HG02970 (cell line): ENCODE data around the gene PRAF2.
A peak's percentile ranks its signal among the peaks of the same experiment; 100 is the strongest.

ENCODE experiments used
- ATAC-seq: cut with Tn5 transposase; IDR thresholded peaks from one replicate; pipeline ENCODE4 v1.9.1; 2021; ENCODE audit warnings: mild to moderate bottlenecking, moderate library complexity, moderate number of reproducible peaks; ENCODE audit not compliant: unreplicated experiment, low FRiP score

PRAF2 gene

DNA sequence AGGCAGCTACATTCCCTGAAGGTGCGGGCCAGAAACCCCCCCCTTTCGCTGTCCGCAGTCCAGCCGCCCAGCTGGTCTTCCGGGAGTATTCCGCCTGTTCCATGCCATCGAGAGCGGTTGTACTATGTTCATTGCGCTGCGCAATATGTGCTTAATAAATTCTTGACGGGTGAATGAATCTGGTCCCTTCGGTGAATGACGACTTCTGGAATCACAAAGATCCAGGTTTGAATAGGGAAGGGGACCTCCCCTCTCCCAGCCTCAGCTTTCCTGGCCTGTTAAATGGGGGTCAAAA, 29.9 kb downstream of the PRAF2 start:
- ATAC-seq, result no peak

DNA sequence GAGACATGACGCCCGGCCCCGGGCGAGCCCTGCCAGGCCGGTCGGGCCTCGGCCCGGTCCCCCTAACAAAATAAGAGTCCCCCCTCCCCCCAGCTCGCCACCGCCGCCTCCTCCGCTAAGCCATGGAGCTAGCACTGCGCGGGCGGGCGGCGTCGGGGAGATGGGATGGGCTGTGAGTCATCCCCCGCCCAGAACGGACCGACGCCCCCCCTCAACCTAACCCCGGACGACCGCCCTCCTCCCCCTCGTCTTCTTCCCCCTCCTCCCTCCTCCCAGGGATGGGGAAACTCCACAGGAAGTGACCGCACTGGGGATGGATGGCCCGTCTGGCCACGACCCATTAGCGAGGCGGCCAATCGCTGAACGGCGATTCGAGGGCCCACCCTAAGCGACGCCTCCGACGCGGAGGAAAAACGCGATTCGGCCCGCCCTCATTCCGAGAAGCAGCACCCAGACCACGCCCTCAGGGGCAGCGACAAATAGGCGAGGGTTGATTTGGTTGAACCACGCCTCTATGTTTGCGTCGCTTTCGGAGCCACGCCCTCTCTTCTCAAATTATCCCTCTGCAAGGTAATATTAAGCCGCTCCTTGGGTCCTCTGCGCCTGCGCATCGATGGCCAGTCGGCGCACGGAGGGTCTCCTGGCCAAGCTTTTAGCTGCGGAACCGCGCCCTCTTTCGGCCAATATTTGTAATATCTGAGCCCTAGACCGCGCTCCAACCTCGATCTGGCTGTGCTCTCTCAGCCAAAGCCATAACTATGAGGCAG, 30.4 kb downstream of the PRAF2 start, which contains the start of gene TFE3:
TSS of gene TFE3 (minus strand) at position 138 of the 767 bp plus-strand sequence. CDS start at position 7, 131 bp downstream.
- peak; percentile 82 for ATAC-seq

DNA sequence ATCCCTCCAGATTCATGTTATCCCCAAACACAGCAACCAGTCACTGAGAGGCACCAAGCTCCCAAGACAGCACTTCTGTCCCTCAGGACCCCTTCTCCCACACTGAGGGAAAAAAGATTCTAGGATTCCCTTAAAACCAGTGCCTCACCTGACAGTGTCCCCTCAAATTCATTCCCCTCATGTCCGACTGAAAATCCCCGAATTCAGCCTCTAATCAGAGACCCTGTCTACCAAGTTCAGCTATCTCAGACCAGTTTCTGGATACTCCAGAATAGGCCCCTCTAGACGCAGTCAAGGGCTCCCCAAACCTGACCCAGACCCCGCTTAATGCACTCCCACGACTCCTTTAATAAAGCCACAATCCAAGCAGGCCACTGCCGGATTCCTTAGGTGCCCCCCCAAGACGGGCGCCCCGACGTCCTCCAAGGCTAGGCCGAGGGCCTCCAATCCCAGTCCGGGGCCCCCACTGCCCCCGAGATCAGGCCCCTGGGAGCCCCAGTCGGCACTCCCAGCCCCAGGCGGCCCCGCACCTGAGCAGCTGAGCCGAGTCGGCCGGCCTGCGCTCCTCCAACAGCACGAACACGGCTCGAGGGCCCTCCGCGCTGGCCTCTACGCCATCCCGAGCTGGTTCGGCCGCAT, 31.1 kb downstream of the PRAF2 start:
- ATAC-seq, result peak; percentile 7

DNA sequence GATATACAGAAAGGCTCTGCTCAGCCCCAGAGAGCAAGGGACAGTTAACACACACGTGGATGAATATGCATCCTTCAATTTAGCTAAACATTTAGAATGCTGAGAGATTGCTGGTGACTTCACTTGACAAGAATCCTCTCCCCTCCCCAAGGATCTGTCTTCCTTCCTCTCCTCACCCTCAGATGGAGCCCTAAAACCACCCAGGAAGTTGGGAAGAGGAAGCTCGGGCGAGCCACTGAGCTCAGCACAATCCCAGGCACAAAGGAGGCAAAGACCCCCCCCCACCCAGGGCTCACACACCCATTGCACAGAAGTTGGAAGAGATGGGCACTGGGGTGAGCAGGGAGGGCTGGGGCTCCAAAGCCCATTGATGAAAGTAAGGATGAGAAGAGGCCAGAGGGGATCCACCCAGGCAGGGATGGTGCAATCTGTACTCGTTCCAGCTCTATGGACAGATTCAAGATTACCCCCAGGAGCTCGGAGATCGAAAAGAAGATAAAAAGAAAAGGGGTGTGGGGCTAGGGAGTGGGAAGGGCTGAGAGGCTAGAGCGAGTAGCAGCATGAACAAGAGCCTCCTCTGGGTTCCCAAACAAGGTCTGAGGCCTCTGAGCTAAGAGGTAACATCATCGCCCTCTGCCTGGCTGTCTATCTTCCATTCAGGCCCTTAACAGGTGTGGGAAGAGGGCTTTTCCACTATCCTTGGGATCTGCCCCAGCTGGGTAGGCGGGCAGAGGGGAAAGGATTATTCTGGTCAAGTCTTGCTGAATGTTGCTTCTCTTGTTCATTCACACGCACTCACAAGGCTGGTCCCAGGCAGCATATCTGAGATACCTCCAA, 31.8 kb downstream of the PRAF2 start:
- ATAC-seq, result no peak

DNA sequence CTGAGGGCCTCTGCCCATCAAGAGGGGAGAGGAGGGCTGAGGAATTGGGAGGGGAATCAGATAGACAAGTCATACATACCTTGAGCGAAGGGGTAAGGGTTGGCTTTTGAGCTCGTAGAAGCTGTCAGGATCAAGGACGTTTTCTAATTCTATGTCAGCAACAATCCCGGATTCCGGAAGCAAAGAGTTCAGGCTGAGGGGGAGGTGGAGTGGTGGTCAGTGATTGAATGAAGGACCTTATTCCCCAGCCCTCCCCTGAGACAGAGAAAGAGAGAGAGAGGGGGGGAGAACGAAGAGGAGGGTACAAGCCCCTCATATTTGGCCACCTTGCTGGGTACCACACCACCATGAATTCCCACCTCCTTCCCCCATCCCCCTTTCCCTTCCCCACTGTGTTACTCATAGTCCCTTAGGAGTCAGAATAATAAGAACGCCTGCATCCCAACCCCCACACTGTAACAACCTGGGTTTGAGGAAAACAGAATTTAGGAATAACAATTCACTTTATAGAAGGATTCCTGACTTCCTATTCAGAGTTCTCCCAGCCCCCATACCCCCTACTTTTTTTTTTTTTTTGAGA, 33.3 kb downstream of the PRAF2 start:
- ATAC-seq, result no peak

DNA sequence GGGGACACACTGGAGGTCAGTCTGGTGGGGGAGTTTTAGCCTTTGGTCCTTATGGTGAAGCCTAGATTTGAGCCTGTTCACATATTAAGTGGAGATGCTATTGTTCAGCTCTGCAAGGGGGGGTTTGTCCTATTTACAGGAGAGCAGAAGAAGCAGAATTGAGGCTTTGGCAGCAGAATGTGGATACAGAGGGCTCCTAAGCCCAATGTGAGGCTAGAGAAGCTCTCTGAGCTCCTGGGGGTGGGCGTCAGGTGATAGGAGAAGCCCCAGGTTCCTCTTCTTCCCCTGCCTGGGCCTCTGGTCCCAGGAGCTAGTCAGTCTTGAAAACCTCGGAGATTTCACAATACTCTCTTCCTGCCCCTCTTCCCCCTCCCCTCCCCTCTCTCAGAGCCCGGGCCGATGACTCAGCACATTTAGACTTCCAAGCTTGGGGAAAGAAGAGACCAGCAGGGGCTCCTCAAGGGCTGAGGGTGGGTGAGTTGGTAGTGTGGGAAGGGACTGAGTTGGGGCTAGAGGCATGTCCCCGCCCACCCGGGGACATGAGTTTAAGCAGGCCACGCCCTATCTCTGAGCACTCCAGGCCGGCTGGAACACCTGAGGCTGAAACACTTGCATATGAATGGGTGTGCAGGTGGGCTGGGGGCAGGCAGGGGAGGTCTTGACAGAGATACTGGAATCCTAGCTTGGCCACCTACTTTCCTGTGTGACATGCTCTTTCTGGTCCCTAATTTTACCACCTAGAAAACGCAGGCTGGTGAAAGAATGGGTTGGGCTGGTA, 34.0 kb downstream of the PRAF2 start:
- no peak for ATAC-seq

DNA sequence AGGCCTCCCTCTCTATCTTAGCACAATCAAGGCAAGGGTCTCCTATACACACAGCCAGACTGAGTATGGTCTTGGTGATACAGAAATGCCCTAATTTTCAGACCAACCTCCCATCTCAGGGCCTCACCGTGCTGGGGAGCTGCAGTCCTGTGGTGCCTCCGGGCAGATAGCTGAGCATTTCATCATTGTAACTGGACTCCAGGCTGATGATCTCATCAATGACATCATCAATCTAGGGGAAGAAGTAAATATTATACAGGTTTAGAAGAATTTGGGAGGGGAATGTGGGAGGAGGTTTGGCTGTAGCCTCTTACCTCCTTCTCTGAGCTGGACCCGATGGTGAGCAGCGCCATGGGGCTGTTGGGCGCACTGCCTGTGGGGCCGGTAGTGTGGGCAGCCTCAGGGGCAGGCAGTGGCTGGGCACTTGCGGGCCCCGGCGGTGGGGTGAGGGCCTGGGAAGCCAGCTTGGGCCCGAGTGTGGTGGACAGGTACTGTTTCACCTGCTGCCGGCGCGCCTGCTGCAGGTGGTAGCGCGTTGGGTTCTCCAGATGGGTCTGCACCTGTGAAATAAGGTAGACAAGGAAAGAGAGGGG, 35.8 kb downstream of the PRAF2 start:
- no peak for ATAC-seq

DNA sequence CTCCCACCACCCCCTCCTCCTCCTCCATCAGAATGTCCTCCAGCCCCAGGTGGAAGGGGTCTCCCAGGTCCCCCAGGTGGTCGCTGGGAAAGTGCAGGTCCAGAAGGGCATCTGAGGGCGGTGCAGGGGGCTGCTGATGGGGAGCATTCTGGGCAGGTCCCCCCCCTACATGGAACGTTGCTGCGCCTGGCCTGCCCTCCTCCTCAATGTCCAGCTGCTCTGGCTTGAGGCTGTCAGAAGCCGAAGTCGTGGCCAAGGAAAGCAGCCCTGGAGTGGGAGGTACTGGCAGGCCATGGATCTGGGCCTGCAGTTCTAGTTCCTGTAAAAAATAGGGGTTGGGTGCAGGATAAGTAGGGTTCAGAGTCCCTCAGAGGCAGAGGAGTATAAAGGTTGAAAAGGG, 43.5 kb downstream of the PRAF2 start:
- no peak for ATAC-seq

DNA sequence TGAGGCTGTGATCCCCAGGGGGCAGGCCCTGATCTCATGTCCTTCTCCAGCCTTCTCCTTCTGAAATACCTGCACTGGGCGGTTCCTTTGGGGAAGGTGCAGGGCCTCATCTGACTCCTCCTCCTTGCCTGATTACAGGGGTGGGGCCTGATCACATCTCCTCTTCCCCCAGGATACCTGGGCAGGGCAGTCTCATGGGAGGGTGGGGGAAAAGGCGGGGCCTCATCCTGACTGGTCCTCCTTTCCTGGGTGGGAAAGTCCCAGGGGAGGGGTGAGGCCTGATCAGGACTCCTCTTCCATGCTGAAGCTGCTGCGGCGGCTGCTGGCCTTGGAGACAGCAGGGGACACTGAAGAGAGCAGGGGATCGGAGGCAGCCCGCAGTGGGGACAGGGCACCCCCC, 43.9 kb downstream of the PRAF2 start:
- ATAC-seq, result no peak
